Measurements from ENCODE around the gene COMMD8. TPM values are rescaled to one million over a fixed set of nuclear protein-coding genes. Genes with fewer than 3 reads are reported as not detected.

COMMD8 gene
- total and polyA plus RNA-seq, 4 donors, result 3.6 to 17.5 (median 9.0) TPM

DNA sequence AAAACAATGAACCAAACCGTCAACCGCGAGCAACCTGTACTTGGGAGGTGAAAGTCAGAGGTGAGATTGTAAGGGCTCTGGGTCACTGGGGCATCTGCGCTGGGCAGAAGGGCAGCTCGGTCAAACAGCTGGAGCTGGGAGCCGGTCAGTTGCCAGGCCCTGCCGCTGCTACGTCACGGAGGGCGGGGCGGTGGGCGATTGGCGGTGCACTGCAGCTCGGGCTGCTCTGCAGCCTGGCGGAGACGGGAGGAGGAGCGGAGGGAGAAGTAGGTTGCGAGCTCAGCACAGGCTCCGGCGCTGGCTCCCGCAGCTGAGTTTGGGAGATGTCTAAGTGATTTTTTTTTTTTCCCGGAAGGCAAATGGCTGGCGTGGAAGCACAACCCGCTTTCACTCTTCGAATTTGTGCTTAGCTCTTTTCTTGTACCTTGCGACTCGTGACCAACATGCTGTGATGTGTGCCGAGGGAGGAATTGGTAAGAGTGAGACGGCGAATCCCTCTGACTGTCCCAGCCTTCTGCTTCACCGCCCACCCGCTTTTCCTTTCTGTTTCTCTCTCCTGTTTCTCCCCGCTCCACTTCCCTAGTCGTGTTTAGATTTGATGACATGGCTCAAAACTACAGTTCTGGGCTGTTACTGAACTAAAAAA lies 21.7 kb upstream of the COMMD8 start, which contains the start of gene ATP10D:
Gene ATP10D (plus strand): TSS at position 229 of the 646 bp plus-strand sequence. CDS start 27,266 bp downstream, outside the sequence.
- H3K4me3 ChIP-seq (ENCODE audit: low read depth in 1 of 3, low read length in 3 of 3), result peak within 1 kb of the TSS; percentile 66 to 89 (median 81)
- peaks cover 0 to 11% (median 3%) of the 10 kb centered on the region in 4 donors for H3K4me1 ChIP-seq (ENCODE audit: control insufficient read depth in 4 of 4, insufficient read depth in 4 of 4, low read length in 3 of 4)
- under 1% methylated on average over 34 of the region's 34 CpGs for WGBS

More for the DNA sequence above, 21.7 kb upstream of the COMMD8 start, which contains the start of gene ATP10D:
- DNase-seq (ENCODE audit: low spot score), result peak; percentile 90
- no peaks in the 10 kb centered on the region for H3K36me3 ChIP-seq (ENCODE audit: control insufficient read depth in 4 of 4, insufficient read depth in 3 of 4, low read depth in 1 of 4, low read length in 3 of 4)
- no peaks in the 10 kb centered on the region for H3K9me3 ChIP-seq (ENCODE audit: control insufficient read depth in 4 of 4, low read length in 3 of 4)
- TF ChIP-seq HNF4G (IDR thresholded peaks at IDR 0.05) (peak; percentile 82), RAD21 (IDR thresholded peaks at IDR 0.05) (peak; percentile 31 to 61), FOXA2 (IDR thresholded peaks at IDR 0.05) (no peak), FOXA1 (IDR thresholded peaks at IDR 0.05) (peak; percentile 70), RXRA (IDR thresholded peaks at IDR 0.05) (peak; percentile 88 to 96), GABPA (IDR thresholded peaks at IDR 0.05 in 1 of 2, conservative IDR thresholded peaks at IDR 0.05 in 1 of 2) (no peak), SP1 (IDR thresholded peaks at IDR 0.05) (peak; percentile 81), TAF1 (conservative IDR thresholded peaks at IDR 0.05) (peak; percentile 93), EGR1 (IDR thresholded peaks at IDR 0.05; ENCODE audit: low read depth in 2 of 2) (peak in 1 of 2 donors; percentile 14), JUND (IDR thresholded peaks at IDR 0.05) (peak in 1 of 2 donors; percentile 64), HNF4A (conservative IDR thresholded peaks at IDR 0.05) (peak; percentile 94 to 99), YY1 (IDR thresholded peaks at IDR 0.05) (peak; percentile 87), NR2F2 (IDR thresholded peaks at IDR 0.05) (peak; percentile 99)
- TF ChIP-seq, protein P1, sequence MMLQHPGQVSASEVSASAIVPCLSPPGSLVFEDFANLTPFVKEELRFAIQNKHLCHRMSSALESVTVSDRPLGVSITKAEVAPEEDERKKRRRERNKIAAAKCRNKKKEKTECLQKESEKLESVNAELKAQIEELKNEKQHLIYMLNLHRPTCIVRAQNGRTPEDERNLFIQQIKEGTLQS (IDR thresholded peaks at IDR 0.05), result no peak
- TF ChIP-seq, protein P2, sequence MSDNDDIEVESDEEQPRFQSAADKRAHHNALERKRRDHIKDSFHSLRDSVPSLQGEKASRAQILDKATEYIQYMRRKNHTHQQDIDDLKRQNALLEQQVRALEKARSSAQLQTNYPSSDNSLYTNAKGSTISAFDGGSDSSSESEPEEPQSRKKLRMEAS (IDR thresholded peaks at IDR 0.05), result peak; percentile 64
- TF ChIP-seq, protein P3, sequence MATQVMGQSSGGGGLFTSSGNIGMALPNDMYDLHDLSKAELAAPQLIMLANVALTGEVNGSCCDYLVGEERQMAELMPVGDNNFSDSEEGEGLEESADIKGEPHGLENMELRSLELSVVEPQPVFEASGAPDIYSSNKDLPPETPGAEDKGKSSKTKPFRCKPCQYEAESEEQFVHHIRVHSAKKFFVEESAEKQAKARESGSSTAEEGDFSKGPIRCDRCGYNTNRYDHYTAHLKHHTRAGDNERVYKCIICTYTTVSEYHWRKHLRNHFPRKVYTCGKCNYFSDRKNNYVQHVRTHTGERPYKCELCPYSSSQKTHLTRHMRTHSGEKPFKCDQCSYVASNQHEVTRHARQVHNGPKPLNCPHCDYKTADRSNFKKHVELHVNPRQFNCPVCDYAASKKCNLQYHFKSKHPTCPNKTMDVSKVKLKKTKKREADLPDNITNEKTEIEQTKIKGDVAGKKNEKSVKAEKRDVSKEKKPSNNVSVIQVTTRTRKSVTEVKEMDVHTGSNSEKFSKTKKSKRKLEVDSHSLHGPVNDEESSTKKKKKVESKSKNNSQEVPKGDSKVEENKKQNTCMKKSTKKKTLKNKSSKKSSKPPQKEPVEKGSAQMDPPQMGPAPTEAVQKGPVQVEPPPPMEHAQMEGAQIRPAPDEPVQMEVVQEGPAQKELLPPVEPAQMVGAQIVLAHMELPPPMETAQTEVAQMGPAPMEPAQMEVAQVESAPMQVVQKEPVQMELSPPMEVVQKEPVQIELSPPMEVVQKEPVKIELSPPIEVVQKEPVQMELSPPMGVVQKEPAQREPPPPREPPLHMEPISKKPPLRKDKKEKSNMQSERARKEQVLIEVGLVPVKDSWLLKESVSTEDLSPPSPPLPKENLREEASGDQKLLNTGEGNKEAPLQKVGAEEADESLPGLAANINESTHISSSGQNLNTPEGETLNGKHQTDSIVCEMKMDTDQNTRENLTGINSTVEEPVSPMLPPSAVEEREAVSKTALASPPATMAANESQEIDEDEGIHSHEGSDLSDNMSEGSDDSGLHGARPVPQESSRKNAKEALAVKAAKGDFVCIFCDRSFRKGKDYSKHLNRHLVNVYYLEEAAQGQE (IDR thresholded peaks at IDR 0.05), result peak; percentile 93
- TF ChIP-seq, protein P4, sequence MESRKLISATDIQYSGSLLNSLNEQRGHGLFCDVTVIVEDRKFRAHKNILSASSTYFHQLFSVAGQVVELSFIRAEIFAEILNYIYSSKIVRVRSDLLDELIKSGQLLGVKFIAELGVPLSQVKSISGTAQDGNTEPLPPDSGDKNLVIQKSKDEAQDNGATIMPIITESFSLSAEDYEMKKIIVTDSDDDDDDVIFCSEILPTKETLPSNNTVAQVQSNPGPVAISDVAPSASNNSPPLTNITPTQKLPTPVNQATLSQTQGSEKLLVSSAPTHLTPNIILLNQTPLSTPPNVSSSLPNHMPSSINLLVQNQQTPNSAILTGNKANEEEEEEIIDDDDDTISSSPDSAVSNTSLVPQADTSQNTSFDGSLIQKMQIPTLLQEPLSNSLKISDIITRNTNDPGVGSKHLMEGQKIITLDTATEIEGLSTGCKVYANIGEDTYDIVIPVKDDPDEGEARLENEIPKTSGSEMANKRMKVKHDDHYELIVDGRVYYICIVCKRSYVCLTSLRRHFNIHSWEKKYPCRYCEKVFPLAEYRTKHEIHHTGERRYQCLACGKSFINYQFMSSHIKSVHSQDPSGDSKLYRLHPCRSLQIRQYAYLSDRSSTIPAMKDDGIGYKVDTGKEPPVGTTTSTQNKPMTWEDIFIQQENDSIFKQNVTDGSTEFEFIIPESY (IDR thresholded peaks at IDR 0.05), result no peak
- TF ChIP-seq, protein P5, sequence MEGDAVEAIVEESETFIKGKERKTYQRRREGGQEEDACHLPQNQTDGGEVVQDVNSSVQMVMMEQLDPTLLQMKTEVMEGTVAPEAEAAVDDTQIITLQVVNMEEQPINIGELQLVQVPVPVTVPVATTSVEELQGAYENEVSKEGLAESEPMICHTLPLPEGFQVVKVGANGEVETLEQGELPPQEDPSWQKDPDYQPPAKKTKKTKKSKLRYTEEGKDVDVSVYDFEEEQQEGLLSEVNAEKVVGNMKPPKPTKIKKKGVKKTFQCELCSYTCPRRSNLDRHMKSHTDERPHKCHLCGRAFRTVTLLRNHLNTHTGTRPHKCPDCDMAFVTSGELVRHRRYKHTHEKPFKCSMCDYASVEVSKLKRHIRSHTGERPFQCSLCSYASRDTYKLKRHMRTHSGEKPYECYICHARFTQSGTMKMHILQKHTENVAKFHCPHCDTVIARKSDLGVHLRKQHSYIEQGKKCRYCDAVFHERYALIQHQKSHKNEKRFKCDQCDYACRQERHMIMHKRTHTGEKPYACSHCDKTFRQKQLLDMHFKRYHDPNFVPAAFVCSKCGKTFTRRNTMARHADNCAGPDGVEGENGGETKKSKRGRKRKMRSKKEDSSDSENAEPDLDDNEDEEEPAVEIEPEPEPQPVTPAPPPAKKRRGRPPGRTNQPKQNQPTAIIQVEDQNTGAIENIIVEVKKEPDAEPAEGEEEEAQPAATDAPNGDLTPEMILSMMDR (IDR thresholded peaks at IDR 0.05; ENCODE audit: low read depth, low read length, missing input control), result no peak
- H3K27me3 ChIP-seq (ENCODE audit: control insufficient read depth in 4 of 4, insufficient read depth in 4 of 4, low read length in 3 of 4), result no peaks in the 10 kb centered on the region
- peak within 1 kb of the TSS; percentile 94 to 96 for H3K27ac ChIP-seq (ENCODE audit: low read depth in 1 of 2, low read length in 2 of 2)
- H3K9ac ChIP-seq (ENCODE audit: low read depth in 1 of 2, low read length in 2 of 2), result peak within 1 kb of the TSS; percentile 75 to 93

All from liver (tissue), 9 donors.